Body of pancreas (tissue), 4 donors: Measurements from ENCODE around the gene OSTM1.

Source experiments
- CTCF ChIP-seq, 7 experiments: fragments of 450-650 bp in 4 of 7; fragments of 200-600 bp in 3 of 7; sonication (generic) in 3 of 7; IDR thresholded peaks; one replicate each; pipeline ENCODE4 v1.5.1; 2016 to 2019; ENCODE audit warnings: antibody characterized with exemption in 7 of 7
- POLR2A ChIP-seq, 3 donors: fragments of 450-650 bp; IDR thresholded peaks; one replicate each; pipeline ENCODE4 v1.6.1; 2016; ENCODE audit warnings: antibody characterized with exemption in 3 of 3, mild to moderate bottlenecking in 2 of 3

- no peak for TF ChIP-seq CTCF (IDR thresholded peaks at IDR 0.05)
- no peak for TF ChIP-seq POLR2A (IDR thresholded peaks at IDR 0.05)
Observed at GRCh38 chr6:108001696-108002231, 72.8 kb downstream of the OSTM1 start.
